HG03439 (cell line): ENCODE results near the gene HRAS.
A peak's percentile ranks its signal among the peaks of the same experiment; 100 is the strongest.
"Not testable (repeated sequence)": the region's sequence is repeated elsewhere in the genome, so short reads cannot be mapped to it uniquely, and the experiment has no call there.

ENCODE experiments used
- ATAC-seq: cut with Tn5 transposase; IDR thresholded peaks from one replicate; pipeline ENCODE4 v1.9.1; 2021; ENCODE audit warnings: mild to moderate bottlenecking, moderate library complexity; ENCODE audit not compliant: unreplicated experiment

HRAS gene

GRCh38 chr11:534396-535209 is 773 bp downstream of the HRAS start:
- no peak for ATAC-seq

- no peak for ATAC-seq
Measured at GRCh38 chr11:533586-534395, 1.6 kb downstream of the HRAS start.

- ATAC-seq, result no peak
Measured at GRCh38 chr11:532986-533585, 2.3 kb downstream of the HRAS start.

GRCh38 chr11:532527-532985 is 2.8 kb downstream of the HRAS start:
- no peak for ATAC-seq

GRCh38 chr11:531919-532526 is 3.4 kb downstream of the HRAS start:
- no peak for ATAC-seq

GRCh38 chr11:530960-531831 is 4.2 kb downstream of the HRAS start:
- no peak for ATAC-seq

GRCh38 chr11:529728-530411 is 5.5 kb downstream of the HRAS start:
- no peak for ATAC-seq

GRCh38 chr11:528815-529727 is 6.3 kb downstream of the HRAS start:
- ATAC-seq, result no peak

GRCh38 chr11:528166-528814 is 7.1 kb downstream of the HRAS start:
- ATAC-seq, result no peak

GRCh38 chr11:526192-526591 is 9.2 kb downstream of the HRAS start:
- ATAC-seq, result no peak

GRCh38 chr11:521177-521688 is 14.1 kb downstream of the HRAS start:
- ATAC-seq, result no peak

- no peak for ATAC-seq
Measured at GRCh38 chr11:520428-521176, 14.8 kb downstream of the HRAS start.

- peak; percentile 85 for ATAC-seq
Measured at GRCh38 chr11:518463-519202, 16.7 kb downstream of the HRAS start.

GRCh38 chr11:516918-517685 is 18.3 kb downstream of the HRAS start:
- ATAC-seq, result not testable (repeated sequence)

GRCh38 chr11:516400-516799 is 19.0 kb downstream of the HRAS start:
- ATAC-seq, result no peak

GRCh38 chr11:515131-515530 is 20.2 kb downstream of the HRAS start:
- ATAC-seq, result no peak
